Naive thymus-derived CD8-positive, alpha-beta T cell (primary cell): Measurements from ENCODE around the gene SUMO3. TPM values are rescaled to one million over a fixed set of nuclear protein-coding genes. Genes with fewer than 3 reads are reported as not detected.

Experiments
- ATAC-seq, 2 donors: fragments of 150-1000 bp; cut with Tn5 transposase in 1 of 2; sonication (Bioruptor Pico), chemical (Tn5 transposase) in 1 of 2; 1 replicate in 1 of 2; 2 replicates in 1 of 2; pipeline ENCODE4 v1.10.0; 2021; ENCODE audit warnings: mild to moderate bottlenecking in 2 of 2, moderate library complexity in 2 of 2
- POLR2A ChIA-PET: fragments of 350-600 bp; sonication (Branson Sonifier 250); formaldehyde crosslinking; loops from one replicate; lab custom pipeline; 2021; ENCODE audit warnings: antibody characterized with exemption; lab: Charles Lee
- DNase-seq, 10 donors: peaks; one replicate each; pipeline versions ENCODE4 v3.0.0 to v3.0.0-alpha.2; 2020 to 2022
- H3K27ac Mint-ChIP-seq, 10 donors: one replicate each; pipeline ENCODE4 v1.8.0; 2020 to 2022; ENCODE audit warnings: mild to moderate bottlenecking in 10 of 10, mixed read lengths in 10 of 10, moderate library complexity in 4 of 10, inconsistent platforms in 1 of 10
- H3K27me3 Mint-ChIP-seq, 5 donors: one replicate each; pipeline ENCODE4 v1.8.0; 2021 to 2022; ENCODE audit warnings: mixed read lengths in 5 of 5
- H3K36me3 Mint-ChIP-seq, 3 donors: one replicate each; pipeline ENCODE4 v1.8.0; 2020 to 2022; ENCODE audit warnings: mixed read lengths in 3 of 3, mild to moderate bottlenecking in 2 of 3, inconsistent platforms in 1 of 3
- H3K4me1 Mint-ChIP-seq, 4 donors: one replicate each; pipeline ENCODE4 v1.8.0; 2021 to 2022; ENCODE audit warnings: mixed read lengths in 4 of 4
- H3K4me3 Mint-ChIP-seq, 10 donors: one replicate each; pipeline ENCODE4 v1.8.0; 2020 to 2022; ENCODE audit warnings: mild to moderate bottlenecking in 10 of 10, mixed read lengths in 10 of 10, moderate library complexity in 6 of 10, inconsistent platforms in 1 of 10
- H3K9me3 Mint-ChIP-seq, 9 donors: one replicate each; pipeline ENCODE4 v1.8.0; 2020 to 2022; ENCODE audit warnings: mixed read lengths in 9 of 9, mild to moderate bottlenecking in 3 of 9, inconsistent platforms in 1 of 9, moderate library complexity in 1 of 9
- polyA plus RNA-seq, 3 donors: library from polyadenylated mRNA; unstranded; fragments of 300-500 nt; fragmentation: Illumina TruSeq; gene quantifications; one replicate each; pipeline ENCODE4 v1.2.3, GENCODE V29; 2021
- total RNA-seq, 8 experiments: library from RNA in 2 of 8; stranded (reverse) in 2 of 8; gene quantifications; one replicate each; pipeline ENCODE4 v1.2.3 and lab custom pipeline; 2021 to 2026

The SUMO3 gene
- total and polyA plus RNA-seq, 5 experiments from 2014 or later = 50.2 to 94.1 (median 82.8) TPM

DNA sequence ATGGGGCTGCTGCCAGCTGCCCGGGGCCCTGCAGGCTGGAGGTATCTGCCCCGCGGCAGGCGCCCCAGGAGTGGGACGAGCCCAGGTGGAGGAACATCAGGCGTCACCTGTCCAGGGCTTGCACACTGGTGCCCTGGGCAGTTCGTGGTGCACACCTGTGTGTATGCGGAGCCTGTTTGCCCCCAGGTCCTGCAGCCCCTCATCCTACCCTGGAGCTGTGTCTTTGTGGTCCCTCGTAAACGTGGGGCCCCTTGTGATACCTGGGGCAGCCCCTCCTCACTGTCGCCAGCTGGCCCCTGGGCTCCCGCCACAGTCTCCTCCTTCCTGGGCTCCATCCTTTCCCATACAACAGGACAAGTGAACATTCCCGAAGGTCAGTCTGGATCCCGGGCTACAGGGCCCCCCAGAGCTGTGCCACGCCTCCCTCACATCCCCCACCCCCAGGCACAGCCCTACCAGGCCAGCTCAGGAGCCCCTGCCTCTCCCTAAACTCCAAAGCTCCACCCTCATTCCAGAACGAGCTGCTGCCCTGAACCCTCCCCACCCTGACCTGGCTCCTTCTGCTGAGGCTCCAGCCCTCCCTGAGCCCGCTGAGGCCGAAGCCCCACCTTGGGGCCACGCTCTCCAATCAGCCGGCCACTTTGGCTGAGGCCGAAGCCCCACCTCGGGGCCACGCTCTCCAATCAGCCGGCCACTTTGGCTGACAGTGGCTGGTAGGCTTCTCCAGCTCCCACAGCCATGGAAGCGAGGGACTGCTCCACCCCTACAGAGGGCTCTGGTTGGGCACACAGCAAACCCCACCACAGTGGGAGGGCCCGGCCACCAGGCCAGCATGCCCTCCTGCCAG is 58.9 kb downstream of the SUMO3 start:
- POLR2A ChIA-PET = no interaction called here
- ATAC-seq = no peak
- H3K36me3 Mint-ChIP-seq = no peaks in the 10 kb centered on the region

DNA sequence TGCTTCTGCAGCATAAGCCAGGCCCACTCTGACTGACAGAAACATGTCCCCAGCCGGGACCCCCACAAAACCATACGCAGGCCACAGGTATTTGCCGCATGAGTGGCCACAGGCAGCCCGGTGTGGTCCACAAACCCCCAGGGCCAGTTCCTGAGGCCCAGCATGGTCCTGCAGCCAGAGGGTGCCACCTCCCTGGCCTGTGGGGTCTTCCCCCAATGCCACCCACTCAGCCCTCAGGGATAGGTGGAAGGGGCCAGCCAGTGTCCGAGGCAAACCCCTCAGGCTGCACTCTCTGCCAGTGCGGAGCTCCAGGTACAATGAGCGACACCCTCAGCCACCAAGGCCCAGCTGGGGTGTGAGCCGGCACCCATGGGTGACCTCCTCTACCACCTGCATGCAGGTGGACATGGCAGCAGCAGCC is 59.7 kb downstream of the SUMO3 start:
- no peak for ATAC-seq
- H3K9me3 Mint-ChIP-seq = no peaks in the 10 kb centered on the region
- POLR2A ChIA-PET = no interaction called here
- no peak overlapping the region for H3K27ac Mint-ChIP-seq
- no peak overlapping the region for H3K4me3 Mint-ChIP-seq
- no peaks in the 10 kb centered on the region for H3K36me3 Mint-ChIP-seq
- no peaks in the 10 kb centered on the region for H3K27me3 Mint-ChIP-seq
- H3K4me1 Mint-ChIP-seq = peaks cover 2 to 7% (median 5%) of the 10 kb centered on the region in 4 donors
- DNase-seq = no peak

More for the DNA sequence above, 58.9 kb downstream of the SUMO3 start:
- Mint-ChIP-seq H3K27ac (no peak overlapping the region), H3K4me3 (no peak overlapping the region), H3K9me3 (no peaks in the 10 kb centered on the region), H3K4me1 (peaks cover 2 to 7% (median 5%) of the 10 kb centered on the region in 4 donors), H3K27me3 (no peaks in the 10 kb centered on the region)
- DNase-seq = no peak

DNA sequence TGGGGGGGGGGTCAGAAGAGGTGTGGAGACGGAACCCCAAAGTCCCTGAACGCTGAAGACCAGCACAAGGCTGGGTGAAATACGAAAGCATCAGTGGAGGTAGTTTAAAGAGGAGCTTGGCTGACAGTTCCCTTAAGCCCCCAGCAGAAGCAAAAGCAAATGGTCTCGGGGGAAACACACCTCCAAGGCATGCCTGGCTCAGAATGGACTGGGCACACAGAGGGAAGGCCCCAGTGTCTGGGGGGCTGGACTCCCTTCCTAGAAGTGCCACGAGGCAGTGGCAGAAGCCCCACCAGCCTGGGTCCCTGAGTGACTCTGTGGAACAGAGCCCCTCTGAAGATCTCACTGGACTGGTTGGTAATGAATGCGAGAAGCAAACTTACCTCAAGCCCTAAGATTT is 60.1 kb downstream of the SUMO3 start:
- Mint-ChIP-seq H3K4me3 (no peak overlapping the region), H3K9me3 (no peaks in the 10 kb centered on the region), H3K36me3 (no peaks in the 10 kb centered on the region), H3K27ac (no peak overlapping the region), H3K27me3 (no peaks in the 10 kb centered on the region), H3K4me1 (peaks cover 2 to 7% (median 5%) of the 10 kb centered on the region in 4 donors)
- ATAC-seq = no peak
- no peak for DNase-seq
- POLR2A ChIA-PET = no interaction called here

DNA sequence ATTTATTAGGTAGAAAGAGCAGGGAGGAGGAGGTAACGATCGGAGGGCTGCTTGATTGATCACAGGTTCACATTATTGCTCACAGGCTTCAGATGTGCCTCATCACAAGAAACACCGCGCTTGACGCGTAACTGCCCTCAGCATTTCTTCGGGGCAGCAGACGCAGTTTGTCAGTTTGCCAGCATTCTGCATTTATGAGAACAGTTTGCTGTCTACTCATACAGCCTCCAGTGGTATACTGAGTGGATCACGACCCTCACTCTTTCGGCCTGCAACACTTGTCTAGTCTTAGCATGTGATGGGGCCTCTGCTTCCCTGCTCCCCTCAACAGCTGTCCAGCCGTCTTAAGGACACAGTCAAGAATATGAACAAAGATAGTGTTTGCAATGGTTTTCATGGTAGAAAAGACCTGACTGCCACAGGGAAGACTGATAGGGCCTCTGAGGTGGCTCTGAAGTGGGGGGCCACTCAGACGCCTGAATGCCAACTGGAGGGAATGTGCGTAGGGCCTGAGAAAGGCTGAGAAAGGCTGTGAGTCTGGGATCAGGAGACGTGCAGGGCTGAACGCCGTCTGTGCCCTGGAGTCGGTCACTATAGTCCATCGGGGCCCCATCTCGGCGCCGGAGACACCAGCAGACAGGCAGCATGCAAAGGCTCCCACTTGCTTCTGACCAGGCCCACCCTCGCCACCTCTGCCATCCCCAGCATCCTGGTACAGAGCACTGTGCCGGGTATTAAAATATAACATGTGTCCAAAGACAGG is 61.3 kb downstream of the SUMO3 start:
- peak overlapping the region in 2 of 10 donors; percentile 34 to 57 for H3K27ac Mint-ChIP-seq
- no peak for DNase-seq
- no peak for ATAC-seq
- no peaks in the 10 kb centered on the region for H3K9me3 Mint-ChIP-seq
- peaks cover 0 to 5% (median 0%) of the 10 kb centered on the region in 5 donors for H3K27me3 Mint-ChIP-seq
- H3K36me3 Mint-ChIP-seq = no peaks in the 10 kb centered on the region
- POLR2A ChIA-PET = no interaction called here
- no peak overlapping the region for H3K4me3 Mint-ChIP-seq
- H3K4me1 Mint-ChIP-seq = peaks cover 2 to 7% (median 5%) of the 10 kb centered on the region in 4 donors

Other genes starting within 250 kb of the SUMO3 start
- not detected for gene KRTAP10-4, start 244.3 kb downstream of the SUMO3 start, total RNA-seq
- not detected for gene KRTAP10-4, start 244.3 kb downstream of the SUMO3 start, polyA plus RNA-seq
- not detected for gene KRTAP10-5, start 237.5 kb downstream of the SUMO3 start, total RNA-seq
- gene KRTAP10-5, start 237.5 kb downstream of the SUMO3 start, polyA plus RNA-seq = not detected
- gene KRTAP10-6, start 225.6 kb downstream of the SUMO3 start, total RNA-seq = not detected
- not detected for gene KRTAP10-6, start 225.6 kb downstream of the SUMO3 start, polyA plus RNA-seq
- gene KRTAP10-7, start 217.5 kb downstream of the SUMO3 start, total RNA-seq = not detected
- gene KRTAP10-7, start 217.5 kb downstream of the SUMO3 start, polyA plus RNA-seq = not detected
- not detected for gene KRTAP10-8, start 206.0 kb downstream of the SUMO3 start, total RNA-seq
- not detected for gene KRTAP10-8, start 206.0 kb downstream of the SUMO3 start, polyA plus RNA-seq
- gene KRTAP10-9, start 191.0 kb downstream of the SUMO3 start, total RNA-seq = not detected
- gene KRTAP10-9, start 191.0 kb downstream of the SUMO3 start, polyA plus RNA-seq = not detected
- not detected for gene KRTAP10-10, start 180.7 kb downstream of the SUMO3 start, total RNA-seq
- gene KRTAP10-10, start 180.7 kb downstream of the SUMO3 start, polyA plus RNA-seq = not detected
- not detected for gene KRTAP10-11, start 171.6 kb downstream of the SUMO3 start, total RNA-seq
- gene KRTAP10-11, start 171.6 kb downstream of the SUMO3 start, polyA plus RNA-seq = not detected
- not detected for gene KRTAP12-4, start 163.4 kb downstream of the SUMO3 start, total RNA-seq
- gene KRTAP12-4, start 163.4 kb downstream of the SUMO3 start, polyA plus RNA-seq = not detected
- gene KRTAP12-3, start 160.1 kb downstream of the SUMO3 start, total RNA-seq = not detected
- not detected for gene KRTAP12-3, start 160.1 kb downstream of the SUMO3 start, polyA plus RNA-seq
- not detected for gene KRTAP12-2, start 151.1 kb downstream of the SUMO3 start, total RNA-seq
- not detected for gene KRTAP12-2, start 151.1 kb downstream of the SUMO3 start, polyA plus RNA-seq
- not detected for gene KRTAP12-1, start 135.9 kb downstream of the SUMO3 start, total RNA-seq
- not detected for gene KRTAP12-1, start 135.9 kb downstream of the SUMO3 start, polyA plus RNA-seq
- not detected for gene KRTAP10-12, start 120.9 kb downstream of the SUMO3 start, total RNA-seq
- gene KRTAP10-12, start 120.9 kb downstream of the SUMO3 start, polyA plus RNA-seq = not detected
- gene TSPEAR, start 106.5 kb downstream of the SUMO3 start, total RNA-seq = not detected
- gene TSPEAR, start 106.5 kb downstream of the SUMO3 start, polyA plus RNA-seq = under 1 TPM in 1 of 3 donors, not detected in 2; 0.07 TPM
- gene UBE2G2, start 16.2 kb downstream of the SUMO3 start, total RNA-seq = 100 to 1,000 TPM; 167 to 186 TPM
- gene UBE2G2, start 16.2 kb downstream of the SUMO3 start, polyA plus RNA-seq = 10 to 100 TPM; 56.2 to 72.8 (median 62.3) TPM
- gene PTTG1IP, start 55.6 kb upstream of the SUMO3 start, total RNA-seq = 10 to 100 TPM; 62.0 to 68.7 TPM
- 10 to 100 TPM; 42.4 to 54.1 (median 44.3) TPM for gene PTTG1IP, start 55.6 kb upstream of the SUMO3 start, polyA plus RNA-seq
- gene ITGB2, start 102.8 kb upstream of the SUMO3 start, total RNA-seq = 100 to 1,000 TPM; 177 to 180 TPM
- 100 to 1,000 TPM; 423 to 549 (median 524) TPM for gene ITGB2, start 102.8 kb upstream of the SUMO3 start, polyA plus RNA-seq
- 10 to 100 TPM; 23.5 to 27.9 TPM for gene SLX9, start 122.0 kb upstream of the SUMO3 start, total RNA-seq
- gene SLX9, start 122.0 kb upstream of the SUMO3 start, polyA plus RNA-seq = 10 to 100 TPM; 11.7 to 13.5 (median 12.1) TPM